Measurements from ENCODE around the gene TRPM6. TPM values are rescaled to one million over a fixed set of nuclear protein-coding genes. Genes with fewer than 3 reads are reported as not detected.

Gene TRPM6
- total RNA-seq, 3 donors from 2014 or later (not counting 1 experiment from before 2014, with no cell fraction given), result 0.36 to 12.8 TPM; not detected in 1

- H3K27ac Mint-ChIP-seq, result no peak overlapping the region
- no peak overlapping the region for H3K4me3 ChIP-seq (ENCODE audit: low read length)
- H3K9me3 ChIP-seq (ENCODE audit: control insufficient read depth, insufficient read depth, low read length), result no peaks in the 10 kb centered on the region
- TF ChIP-seq CTCF (IDR thresholded peaks at IDR 0.05), result no peak
- H3K36me3 Mint-ChIP-seq, result no peaks in the 10 kb centered on the region
- H3K9me3 Mint-ChIP-seq, result no peaks in the 10 kb centered on the region
- intact Hi-C loops (cut with micrococcal nuclease), result no loop called here
- H3K4me1 Mint-ChIP-seq, result no peaks in the 10 kb centered on the region
- peaks cover 2% of the 10 kb centered on the region for H3K27me3 ChIP-seq (ENCODE audit: control insufficient read depth, insufficient read depth, low read length)
- no peak overlapping the region for H3K4me3 Mint-ChIP-seq
- no peak overlapping the region for H3K27ac ChIP-seq (ENCODE audit: low read length)
- ATAC-seq, result no peak
- no peak for DNase-seq
- no peaks in the 10 kb centered on the region for H3K4me1 ChIP-seq (ENCODE audit: control insufficient read depth, insufficient read depth, low read length)
- WGBS (ENCODE audit: insufficient coverage), result 85% methylated on average over 2 of the region's 2 CpGs
- peaks cover 22 to 65% of the 10 kb centered on the region in 2 donors for H3K27me3 Mint-ChIP-seq (ENCODE audit: low read depth in 2 of 2)
- H3K36me3 ChIP-seq (ENCODE audit: control insufficient read depth, insufficient read depth, low read length), result no peaks in the 10 kb centered on the region
These were observed 77.5 kb downstream of the TRPM6 start for GRCh38 chr9:74810200-74810599.

GRCh38 chr9:74804018-74804385 lies 83.7 kb downstream of the TRPM6 start:
- TF ChIP-seq CTCF (IDR thresholded peaks at IDR 0.05), result no peak
- no peaks in the 10 kb centered on the region for H3K4me1 ChIP-seq (ENCODE audit: control insufficient read depth, insufficient read depth, low read length)
- H3K9me3 ChIP-seq (ENCODE audit: control insufficient read depth, insufficient read depth, low read length), result no peaks in the 10 kb centered on the region
- Mint-ChIP-seq H3K27ac (no peak overlapping the region), H3K4me1 (no peaks in the 10 kb centered on the region), H3K9me3 (no peaks in the 10 kb centered on the region), H3K4me3 (no peak overlapping the region), H3K27me3 (ENCODE audit: low read depth in 2 of 2) (peaks cover 26 to 72% of the 10 kb centered on the region in 2 donors), H3K36me3 (no peaks in the 10 kb centered on the region)
- DNase-seq (no peak), ATAC-seq (no peak)
- H3K27me3 ChIP-seq (ENCODE audit: control insufficient read depth, insufficient read depth, low read length), result peaks cover 5% of the 10 kb centered on the region
- H3K4me3 ChIP-seq (ENCODE audit: low read length), result no peak overlapping the region
- intact Hi-C loops (cut with micrococcal nuclease), result no loop called here
- WGBS (ENCODE audit: insufficient coverage), result no CpG with 5 or more reads among the region's 2 CpGs
- H3K36me3 ChIP-seq (ENCODE audit: control insufficient read depth, insufficient read depth, low read length), result no peaks in the 10 kb centered on the region
- H3K27ac ChIP-seq (ENCODE audit: low read length), result no peak overlapping the region

- DNase-seq (no peak), ATAC-seq (no peak)
- TF ChIP-seq CTCF (IDR thresholded peaks at IDR 0.05), result no peak
- Mint-ChIP-seq H3K27me3 (ENCODE audit: low read depth in 2 of 2) (peaks cover 22 to 68% of the 10 kb centered on the region in 2 donors), H3K4me3 (no peak overlapping the region), H3K4me1 (no peaks in the 10 kb centered on the region), H3K27ac (no peak overlapping the region), H3K36me3 (no peaks in the 10 kb centered on the region), H3K9me3 (no peaks in the 10 kb centered on the region)
- H3K4me1 ChIP-seq (ENCODE audit: control insufficient read depth, insufficient read depth, low read length), result no peaks in the 10 kb centered on the region
- H3K4me3 ChIP-seq (ENCODE audit: low read length), result no peak overlapping the region
- WGBS (ENCODE audit: insufficient coverage), result 91% methylated on average over 3 of the region's 4 CpGs
- intact Hi-C loops (cut with micrococcal nuclease), result no loop called here
- H3K9me3 ChIP-seq (ENCODE audit: control insufficient read depth, insufficient read depth, low read length), result no peaks in the 10 kb centered on the region
- H3K27ac ChIP-seq (ENCODE audit: low read length), result no peak overlapping the region
- H3K27me3 ChIP-seq (ENCODE audit: control insufficient read depth, insufficient read depth, low read length), result peaks cover 5% of the 10 kb centered on the region
- H3K36me3 ChIP-seq (ENCODE audit: control insufficient read depth, insufficient read depth, low read length), result no peaks in the 10 kb centered on the region
These were observed 84.2 kb downstream of the TRPM6 start for GRCh38 chr9:74803376-74804017.

- TF ChIP-seq CTCF (IDR thresholded peaks at IDR 0.05), result no peak
- Histone ChIP-seq H3K4me1 (ENCODE audit: control insufficient read depth, insufficient read depth, low read length) (no peaks in the 10 kb centered on the region), H3K27me3 (ENCODE audit: control insufficient read depth, insufficient read depth, low read length) (peaks cover 5% of the 10 kb centered on the region), H3K9me3 (ENCODE audit: control insufficient read depth, insufficient read depth, low read length) (no peaks in the 10 kb centered on the region), H3K27ac (ENCODE audit: low read length) (no peak overlapping the region), H3K4me3 (ENCODE audit: low read length) (no peak overlapping the region), H3K36me3 (ENCODE audit: control insufficient read depth, insufficient read depth, low read length) (no peaks in the 10 kb centered on the region)
- peaks cover 14 to 45% of the 10 kb centered on the region in 2 donors for H3K27me3 Mint-ChIP-seq (ENCODE audit: low read depth in 2 of 2)
- no peaks in the 10 kb centered on the region for H3K9me3 Mint-ChIP-seq
- WGBS (ENCODE audit: insufficient coverage), result 93% methylated on average over 7 of the region's 7 CpGs
- H3K4me1 Mint-ChIP-seq, result peaks cover 7 to 9% of the 10 kb centered on the region in 2 donors
- intact Hi-C loops (cut with micrococcal nuclease), result no loop called here
- DNase-seq (no peak), ATAC-seq (no peak)
- no peak overlapping the region for H3K4me3 Mint-ChIP-seq
- H3K36me3 Mint-ChIP-seq, result no peaks in the 10 kb centered on the region
- no peak overlapping the region for H3K27ac Mint-ChIP-seq
These were observed 87.5 kb downstream of the TRPM6 start for GRCh38 chr9:74800226-74800625.

Measured in natural killer cell (primary cell).